ENCODE data around the gene IER5L.
"Not testable (repeated sequence)": the region's sequence is repeated elsewhere in the genome, so short reads cannot be mapped to it uniquely, and the experiment has no call there.

The IER5L gene

DNA sequence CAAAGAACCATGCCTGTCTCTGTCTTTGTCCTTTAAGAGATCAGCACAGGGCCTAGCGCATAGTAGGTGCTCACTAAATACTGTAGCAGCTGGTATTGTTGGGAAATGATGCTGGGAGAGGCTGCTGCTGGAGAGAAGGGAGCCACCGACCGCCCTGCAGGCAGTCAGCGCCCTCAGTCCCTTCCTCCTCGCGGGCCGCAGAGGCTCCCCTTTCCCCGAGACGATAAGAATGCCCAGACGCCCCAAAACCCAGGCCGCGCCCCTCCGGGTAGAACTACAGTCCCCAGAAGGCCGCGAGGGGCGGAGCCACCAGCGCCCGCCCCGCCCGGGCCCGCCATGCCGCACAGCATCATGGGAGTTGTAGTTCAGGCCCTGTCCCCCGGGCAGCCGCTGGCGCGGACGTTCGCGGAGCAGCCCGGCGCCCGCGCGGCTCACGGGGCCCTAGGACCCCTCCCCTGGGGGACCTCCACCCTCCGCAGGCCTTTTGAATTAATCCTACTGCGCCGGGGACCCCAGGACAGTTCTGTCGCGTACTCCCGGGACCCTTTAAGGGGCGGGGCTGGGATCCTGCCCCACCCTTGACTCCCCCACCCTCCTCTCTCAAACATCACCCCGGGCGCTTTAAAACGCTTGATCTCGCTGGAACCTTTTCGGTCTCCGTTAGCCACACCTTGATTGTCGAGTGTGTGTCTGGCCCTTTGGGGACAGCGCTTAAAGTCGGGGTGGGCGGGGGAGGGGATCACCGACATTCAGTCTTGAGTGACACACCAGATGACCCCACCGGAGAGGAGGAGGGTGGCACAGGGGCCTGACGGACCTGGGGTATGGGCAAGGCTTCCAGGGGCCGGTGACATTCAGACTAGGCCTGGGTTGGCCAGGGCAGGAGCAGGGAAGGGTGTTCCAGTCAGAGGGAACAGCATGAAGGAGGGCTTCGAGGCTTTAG lies 24.8 kb upstream of the IER5L start:
- DNase-seq (ENCODE audit: low spot score) = peak; percentile 88

DNA sequence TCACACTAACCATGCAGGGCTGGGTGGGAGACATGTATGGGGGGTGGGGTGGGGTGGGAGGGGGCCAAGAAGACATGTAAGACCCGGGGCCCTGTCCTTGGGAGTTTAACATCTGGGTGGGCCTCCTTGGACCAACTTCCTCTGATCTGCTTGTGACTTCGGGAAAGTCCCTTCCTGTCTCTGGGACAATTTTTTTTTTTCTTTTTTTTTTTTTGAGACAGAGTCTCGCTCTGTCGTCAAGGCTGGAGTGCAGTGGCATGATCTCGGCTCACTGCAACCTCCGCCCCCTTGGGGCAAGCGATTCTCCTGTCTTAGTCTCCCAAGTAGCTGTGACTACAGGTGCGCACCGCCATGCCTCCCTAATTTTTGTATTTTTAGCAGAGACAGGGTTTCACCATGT lies 23.8 kb upstream of the IER5L start:
- DNase-seq (ENCODE audit: low spot score) = no peak

DNA sequence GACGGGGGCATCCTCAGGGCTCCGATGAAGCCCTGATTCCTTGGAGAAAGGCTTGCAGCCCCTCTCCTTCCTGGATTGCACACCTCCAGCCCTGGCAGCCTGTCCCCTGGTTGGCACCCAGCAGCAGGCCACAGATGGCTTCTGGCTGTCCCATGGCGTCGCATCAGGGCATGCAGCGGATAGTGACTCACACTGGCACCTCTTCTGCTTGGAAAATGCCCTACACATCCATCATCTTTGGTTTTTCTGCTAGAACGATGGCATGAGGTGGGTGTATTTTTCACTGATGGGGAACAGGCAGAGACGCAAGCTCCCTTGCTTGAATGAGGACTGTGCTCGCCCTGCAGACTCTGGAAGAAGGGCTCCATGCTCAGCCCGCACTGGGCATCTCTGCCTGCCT lies 23.2 kb upstream of the IER5L start:
- no peak for DNase-seq (ENCODE audit: low spot score)

DNA sequence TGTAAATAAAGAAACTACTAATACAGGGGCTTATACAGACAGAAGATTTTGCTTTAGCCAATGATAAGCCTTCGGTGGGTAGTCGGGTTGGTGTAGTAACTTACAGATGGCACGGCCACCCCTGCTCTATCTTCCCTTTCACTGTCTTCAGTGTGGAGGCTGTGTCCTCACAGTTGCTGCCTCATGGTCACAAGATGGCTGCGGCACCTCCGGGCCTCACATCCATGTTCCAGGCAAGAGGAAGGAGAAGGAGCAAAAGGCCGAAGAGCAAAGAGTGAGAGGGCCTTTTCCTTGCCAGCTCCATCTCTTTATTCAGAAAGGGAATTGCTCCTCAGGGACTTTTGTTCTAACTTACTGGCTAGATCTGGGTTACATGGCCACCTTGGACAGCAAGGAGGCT lies 22.2 kb upstream of the IER5L start:
- no peak for DNase-seq (ENCODE audit: low spot score)

DNA sequence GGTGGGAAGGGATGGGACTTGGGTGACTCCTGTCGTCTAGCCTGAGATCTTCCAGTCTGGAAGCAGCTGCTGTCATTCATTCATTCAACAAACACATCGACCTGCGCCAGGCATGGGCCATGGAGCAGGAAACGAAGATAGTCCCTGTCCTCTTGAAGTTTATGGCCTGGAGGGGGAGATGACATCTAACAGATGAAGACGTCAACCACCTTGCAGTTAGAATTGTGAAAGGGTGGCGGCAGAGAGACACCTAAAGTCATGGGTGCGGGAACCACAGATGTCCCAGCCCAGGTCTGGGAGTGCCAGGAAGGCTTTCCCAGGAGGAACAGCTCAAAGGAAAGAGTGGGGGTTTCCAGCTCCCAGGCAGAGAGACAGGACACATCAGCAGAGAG lies 21.0 kb upstream of the IER5L start:
- DNase-seq (ENCODE audit: low spot score) = no peak

DNA sequence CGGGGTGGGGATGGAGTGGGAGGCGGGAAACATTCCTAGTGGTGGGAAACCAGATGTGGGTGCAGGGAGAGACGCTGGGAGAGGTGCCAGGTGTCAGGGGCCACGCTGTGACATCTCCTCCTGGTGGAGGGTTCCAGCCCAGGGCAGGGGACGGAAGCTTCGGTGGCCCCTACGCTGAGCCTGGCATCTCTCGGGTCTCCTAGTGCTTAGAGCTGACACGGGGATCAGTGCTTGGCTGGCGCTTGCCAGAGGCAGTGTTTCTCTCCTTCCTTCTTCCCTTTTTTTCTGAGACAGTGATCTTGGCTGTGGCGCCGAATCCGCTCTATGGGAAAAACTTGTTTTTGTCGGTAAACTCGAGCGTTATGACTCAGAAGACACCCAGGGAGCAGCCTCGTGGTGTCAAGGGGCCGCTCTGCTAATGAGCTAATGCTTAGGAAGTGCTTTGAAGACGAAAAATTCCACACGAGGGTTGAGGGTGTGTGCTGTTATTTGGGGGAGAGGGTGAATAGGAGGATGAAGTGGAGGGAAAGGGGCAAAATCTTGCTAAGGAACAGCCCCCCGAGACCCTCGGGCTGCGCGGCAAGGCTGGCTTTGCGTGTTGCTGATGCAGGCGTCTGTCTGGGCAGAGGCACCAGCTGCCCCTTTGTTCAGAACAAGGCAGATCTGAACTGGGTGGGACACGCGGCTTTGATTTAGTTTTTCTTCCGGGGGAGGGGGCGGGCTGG lies 20.4 kb upstream of the IER5L start:
- no peak for DNase-seq (ENCODE audit: low spot score)

DNA sequence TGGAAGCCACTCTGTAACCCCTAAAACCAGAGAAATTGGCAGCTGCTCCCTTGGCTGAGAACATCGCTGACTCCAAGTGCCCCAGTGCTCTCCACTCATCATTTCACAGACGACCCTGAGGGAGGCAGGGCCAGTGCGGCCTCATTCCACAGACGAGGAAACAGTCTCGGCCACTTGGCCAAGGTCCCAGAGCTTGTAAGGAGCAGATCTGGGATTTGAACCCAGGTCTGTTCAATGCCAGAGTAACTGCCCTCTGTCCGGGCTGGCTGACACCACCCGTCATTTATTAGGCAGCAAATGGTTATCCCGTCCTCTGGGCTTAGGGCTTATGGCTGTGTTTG lies 19.9 kb upstream of the IER5L start:
- DNase-seq (ENCODE audit: low spot score) = no peak

DNA sequence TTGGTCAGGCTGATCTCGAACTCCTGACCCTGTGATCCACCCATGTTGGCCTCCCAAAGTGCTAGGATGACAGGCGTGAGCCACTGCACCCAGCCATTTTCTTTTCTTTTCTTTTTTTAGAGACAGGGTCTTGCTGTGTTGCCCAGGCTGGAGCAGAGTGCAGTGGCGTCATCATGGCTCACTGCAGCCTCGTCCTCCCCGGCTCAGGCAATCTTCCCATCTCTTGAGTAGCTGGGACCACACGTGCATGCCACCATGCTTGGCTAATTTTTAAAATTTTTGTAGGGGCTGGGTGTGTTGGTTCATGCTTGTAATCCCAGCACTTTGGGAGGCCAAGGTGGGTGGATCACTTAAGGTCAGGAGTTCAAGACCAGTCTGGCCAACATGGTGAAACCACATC lies 19.0 kb upstream of the IER5L start:
- DNase-seq (ENCODE audit: low spot score) = not testable (repeated sequence)

DNA sequence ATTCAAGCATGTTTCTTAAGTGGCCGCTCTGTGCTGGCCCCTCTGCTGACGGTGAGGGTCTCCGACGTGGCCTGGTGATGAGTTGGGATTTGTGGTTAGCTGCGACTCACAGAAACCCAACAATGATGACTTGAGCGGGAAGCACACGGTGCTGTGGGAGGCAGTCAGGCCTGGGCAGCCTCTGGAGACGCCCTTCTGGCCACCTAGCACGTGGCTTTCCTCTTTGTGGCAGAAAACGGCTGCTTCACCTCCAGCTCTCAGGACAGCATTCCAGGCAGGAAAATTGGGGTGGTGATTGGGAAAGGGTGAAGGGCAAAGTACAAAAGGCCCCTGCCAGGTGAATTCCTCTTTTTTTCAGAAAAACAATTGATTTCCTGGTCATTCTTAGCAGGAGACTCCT lies 17.5 kb upstream of the IER5L start:
- no peak for DNase-seq (ENCODE audit: low spot score)

DNA sequence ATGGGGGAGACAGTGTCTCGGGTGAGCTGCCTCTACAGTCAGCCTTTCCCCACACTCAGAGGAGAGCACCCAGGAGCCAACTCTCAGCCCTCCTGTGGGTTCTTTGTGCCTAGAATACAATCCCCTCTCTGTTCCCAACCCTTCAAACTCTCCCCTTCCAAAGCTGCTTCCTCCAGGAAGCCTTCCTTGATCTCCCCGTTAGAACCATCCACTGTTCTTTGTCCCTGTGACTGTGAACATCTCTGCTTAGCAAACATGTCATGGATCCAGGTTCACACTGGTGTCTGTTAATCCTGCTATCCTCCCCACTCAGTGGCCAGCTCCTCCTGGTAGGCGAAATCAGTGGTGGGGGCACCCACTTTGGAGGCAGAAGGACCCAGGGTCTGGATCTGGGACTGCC lies 16.2 kb upstream of the IER5L start:
- no peak for DNase-seq (ENCODE audit: low spot score)

DNA sequence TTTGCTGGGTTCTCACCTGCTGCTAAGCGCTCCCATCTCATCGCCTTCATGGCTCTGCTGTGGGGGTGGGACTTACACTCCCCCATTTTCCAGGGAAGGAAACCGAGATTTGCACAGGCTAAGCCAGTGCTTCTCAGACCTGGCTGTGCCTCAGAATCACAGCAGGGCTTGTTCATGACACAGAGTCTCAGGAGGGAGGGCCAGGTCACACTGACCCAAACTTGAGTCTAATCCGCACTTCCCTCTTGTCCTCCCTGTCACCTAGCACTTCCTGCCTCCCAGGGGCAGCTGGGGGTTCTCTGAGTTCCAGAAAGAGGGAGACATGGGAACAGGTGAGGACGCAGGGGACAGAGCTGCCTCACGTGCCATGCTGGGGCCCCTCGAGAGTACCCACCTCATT lies 15.6 kb upstream of the IER5L start:
- DNase-seq (ENCODE audit: low spot score) = no peak

DNA sequence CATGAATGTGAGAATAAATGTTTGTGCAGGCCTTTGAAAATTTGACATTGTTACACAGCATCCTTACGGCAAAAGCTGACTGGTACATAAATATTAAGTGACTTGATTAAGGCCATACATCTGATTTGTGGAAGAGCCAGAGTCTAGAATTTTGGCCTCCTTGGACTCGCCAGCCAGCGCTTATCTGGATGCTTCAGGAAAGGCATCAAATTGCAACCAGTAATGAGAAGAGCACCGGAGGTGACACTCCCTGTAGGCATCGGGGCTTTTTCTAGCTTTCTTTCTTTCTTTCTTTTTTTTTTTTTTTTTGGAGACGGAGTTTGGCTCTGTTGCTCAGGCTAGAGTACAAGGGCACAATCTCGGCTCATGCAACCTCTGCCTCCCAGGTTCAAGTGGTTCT lies 13.2 kb upstream of the IER5L start:
- no peak for DNase-seq (ENCODE audit: low spot score)

DNA sequence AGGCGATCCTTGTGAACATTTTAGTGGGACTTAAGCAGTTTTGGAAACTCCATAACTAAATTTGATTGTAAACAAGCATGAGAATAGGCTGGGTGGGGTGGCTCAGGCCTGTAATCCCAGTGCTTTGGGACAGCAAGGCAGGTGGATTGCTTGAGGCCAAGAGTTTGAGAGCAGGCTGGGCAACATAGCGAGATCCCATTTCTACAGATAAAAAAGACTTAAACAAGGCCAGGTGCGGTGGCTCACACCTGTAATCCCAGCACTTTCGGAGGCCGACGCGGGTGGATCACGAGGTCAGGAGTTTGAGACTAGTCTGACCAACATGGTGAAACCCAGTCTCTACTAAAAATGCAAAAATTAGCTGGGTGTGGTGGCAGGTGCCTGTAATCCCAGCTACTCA lies 11.9 kb upstream of the IER5L start:
- DNase-seq (ENCODE audit: low spot score) = not testable (repeated sequence)

DNA sequence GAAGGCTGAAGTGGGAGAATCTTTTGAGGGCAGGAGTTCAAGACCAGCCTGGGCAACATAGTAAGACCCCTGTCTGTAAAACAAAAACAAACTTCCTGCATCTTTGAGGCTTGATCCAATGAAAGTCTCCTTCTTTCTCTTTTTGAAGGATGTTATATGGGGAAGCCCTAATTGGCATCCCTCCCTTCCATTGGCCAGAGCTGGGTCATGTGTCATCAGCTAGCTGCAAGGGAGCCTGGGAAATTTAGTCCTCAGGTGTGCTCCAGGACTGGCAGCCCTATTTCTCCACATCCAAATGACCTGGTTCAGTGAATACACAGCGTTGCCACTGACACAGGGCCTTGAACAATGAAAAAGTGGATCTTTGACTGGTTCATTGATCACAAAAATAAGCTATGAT lies 9.0 kb upstream of the IER5L start:
- DNase-seq (ENCODE audit: low spot score) = no peak

DNA sequence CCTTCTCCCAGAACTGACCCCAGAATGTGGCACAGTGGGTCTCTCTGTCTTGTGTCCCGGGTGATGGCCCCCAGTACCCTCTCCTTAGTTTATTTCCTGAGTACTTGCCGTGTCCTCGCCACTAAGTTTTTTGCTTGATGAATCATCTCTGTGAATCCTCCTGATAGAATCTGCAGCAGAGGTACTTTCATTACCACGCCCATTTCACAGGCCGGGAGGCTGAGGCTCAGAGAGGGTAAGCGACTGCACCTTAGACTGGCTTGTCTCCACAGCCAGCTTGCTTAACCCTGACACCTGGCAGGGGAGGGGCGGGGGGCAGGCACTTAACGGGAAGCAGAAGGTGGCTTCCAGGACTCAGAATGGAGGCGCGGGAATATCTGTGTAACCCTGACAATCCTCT lies 7.9 kb upstream of the IER5L start:
- DNase-seq (ENCODE audit: low spot score) = no peak

DNA sequence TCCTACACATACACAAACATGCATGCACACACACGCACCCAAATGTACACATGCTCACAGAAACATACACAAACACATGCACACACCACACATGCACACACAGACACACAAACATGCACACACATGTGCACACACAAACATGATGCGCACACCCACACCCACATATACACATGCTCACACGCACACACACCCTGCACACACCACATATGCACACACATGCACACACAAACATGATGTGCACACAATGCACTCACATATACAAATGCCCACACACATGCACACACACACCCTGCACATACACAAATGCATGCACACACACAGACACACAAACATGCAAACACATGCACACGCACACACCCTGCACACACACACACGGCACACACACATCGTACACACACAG lies 7.3 kb upstream of the IER5L start:
- DNase-seq (ENCODE audit: low spot score) = no peak

DNA sequence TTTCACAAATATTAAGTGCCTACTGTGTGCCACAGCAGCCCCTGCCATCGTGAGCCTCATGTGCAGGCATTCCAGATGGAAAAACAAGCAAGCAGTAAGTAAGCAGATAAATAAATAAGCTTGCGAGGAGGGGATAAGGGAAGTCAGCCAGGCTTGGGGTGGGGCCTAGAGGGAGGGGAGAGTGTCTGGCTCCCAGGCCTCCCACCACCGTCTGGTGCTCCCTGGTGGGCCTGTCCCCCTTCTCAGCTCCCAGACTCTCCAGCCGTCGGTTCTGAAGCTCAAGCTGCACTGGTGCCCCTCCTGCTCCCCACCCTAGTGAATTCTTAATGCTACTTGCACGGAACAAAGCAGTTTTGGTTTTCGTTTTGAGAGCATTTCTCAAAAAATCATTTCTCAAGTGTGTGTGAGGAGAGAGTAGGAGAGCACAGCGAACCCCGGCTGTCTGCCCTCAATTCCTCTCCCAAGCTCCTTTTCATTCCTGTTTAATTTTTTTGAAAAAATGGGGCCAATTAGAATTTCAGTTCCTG lies 6.6 kb upstream of the IER5L start:
- no peak for DNase-seq (ENCODE audit: low spot score)

DNA sequence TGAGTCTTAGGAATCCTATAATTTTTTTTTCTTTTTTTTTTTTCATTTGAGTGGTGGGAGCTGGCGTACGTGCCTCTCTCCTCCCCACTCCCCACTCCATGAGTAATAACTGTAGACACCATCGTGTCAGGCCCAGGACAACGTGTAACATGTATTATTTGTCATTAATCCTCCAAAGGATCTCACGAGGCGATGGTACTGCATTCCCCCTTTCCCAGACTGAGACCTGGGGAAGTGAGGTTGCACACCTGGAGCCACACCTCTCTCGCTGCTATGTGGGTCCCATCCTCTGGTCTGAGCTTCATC lies 6.1 kb upstream of the IER5L start:
- DNase-seq (ENCODE audit: low spot score) = no peak

DNA sequence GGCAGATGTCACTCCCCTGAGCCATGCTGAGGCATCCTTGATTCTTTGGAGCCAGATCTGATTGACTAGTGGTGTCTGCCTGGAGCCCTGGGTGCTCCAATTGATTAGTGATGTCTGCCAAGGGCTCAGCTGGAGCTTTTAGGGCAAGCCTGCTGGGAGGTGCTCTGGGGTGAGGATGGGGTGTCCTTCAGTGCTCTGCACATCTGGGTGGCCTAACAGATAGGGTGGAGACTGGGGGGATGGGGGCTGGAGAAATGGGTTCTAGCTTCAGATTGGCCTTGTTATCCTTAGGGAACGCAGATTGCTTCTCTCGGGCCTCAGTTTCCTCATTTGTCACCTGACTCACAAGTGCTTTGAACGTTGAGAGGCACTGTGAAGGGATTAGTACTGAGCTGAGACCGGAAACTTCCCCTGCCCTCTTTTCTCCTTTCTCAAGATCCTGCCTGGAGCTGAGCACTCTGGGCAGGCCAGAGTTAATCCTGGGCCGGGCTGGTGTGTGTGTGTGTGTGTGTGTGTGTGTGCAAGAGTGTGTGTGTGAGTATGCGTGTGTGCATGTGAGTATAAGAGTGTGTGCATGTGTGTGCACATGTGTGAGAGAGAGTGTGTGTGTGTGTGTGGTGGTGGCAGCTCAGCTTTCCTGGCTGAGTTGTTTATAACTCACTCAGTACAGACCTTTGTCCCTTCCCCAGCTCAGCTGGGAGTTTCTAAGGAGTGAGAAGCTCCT lies 5.6 kb upstream of the IER5L start:
- DNase-seq (ENCODE audit: low spot score) = peak; percentile 34

DNA sequence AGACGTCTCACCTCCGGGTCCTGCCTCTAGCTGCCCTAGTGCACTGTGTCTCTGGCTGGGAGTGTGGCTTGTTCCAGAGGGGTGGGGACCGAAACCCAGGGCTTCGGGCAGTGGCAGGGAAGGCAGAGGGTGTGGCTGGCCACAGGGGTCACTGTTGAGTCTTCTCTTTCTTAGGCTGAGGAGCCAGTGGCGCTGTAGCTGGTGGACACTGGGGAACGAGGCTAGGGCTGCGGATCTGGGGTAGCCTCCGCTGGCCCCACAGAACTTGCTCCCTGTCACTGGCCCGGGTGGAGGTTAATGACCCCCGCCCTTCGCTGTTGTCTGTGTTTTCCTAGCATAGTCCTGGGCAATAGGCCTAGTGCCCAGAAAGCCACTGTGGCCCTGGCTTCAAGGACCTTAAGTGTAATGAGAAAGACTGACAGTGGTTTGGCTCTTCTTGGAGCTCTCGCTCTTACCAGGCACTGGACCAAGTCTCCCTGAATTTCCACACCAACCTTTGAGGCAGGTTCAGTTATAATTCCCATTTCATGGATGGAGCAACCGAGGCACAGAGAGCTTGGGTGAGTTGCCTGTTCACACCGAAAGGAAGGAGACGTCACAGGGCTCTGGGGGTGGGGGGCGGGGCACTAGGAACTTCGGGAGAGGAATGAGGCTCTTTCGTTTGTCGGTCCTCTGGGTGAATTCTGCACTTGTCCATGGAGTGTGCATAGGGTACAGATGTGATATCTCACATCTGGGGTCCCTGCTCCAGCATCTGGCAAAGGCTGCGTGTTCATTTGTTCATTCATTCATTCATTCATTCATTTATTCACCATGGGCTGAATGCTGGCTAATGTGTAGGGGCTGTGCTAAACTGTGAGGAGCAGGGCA lies 4.8 kb upstream of the IER5L start:
- DNase-seq (ENCODE audit: low spot score) = no peak

DNA sequence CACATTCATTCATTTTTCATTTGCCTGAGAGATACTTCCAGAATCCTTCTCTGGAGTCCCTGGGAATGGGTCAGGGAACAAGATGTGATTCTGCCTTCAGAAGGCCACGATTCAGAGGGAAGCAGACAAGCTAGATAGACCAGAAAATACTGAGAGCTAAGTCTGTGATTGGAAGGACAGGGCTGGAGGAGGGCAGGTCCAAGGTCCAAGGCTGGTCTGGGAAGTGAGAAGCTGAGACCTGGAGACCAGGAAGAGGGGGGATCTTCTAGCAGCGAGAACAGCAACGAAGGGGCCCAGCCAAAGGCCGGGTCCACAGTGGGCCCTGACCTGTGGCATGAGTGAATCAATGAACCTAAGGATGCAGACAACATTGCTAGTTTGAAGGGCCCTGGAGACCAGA lies 4.1 kb upstream of the IER5L start:
- DNase-seq (ENCODE audit: low spot score) = no peak

DNA sequence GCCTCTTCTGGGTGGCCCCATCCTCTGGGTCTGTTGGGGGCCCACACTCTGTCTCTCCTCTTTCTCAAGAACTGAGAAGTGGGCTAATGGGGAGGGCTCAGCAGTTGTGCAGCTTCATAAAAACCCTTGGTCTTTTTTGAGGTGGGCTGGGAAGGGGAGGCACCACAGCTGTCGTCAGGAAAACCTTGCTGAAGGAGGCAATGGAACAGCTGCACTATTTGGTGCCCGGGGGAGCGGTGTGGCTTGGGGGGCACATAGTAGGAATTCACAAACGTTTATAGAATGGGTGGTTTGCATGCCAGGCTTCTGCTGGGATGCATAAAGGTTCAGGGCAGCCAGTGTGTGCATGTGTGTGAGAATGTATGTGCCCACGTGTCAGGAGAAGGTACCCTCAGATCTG lies 3.2 kb upstream of the IER5L start:
- DNase-seq (ENCODE audit: low spot score) = no peak
